ENCODE results near the gene ABCC6.
"Not testable (repeated sequence)": the region's sequence is repeated elsewhere in the genome, so short reads cannot be mapped to it uniquely, and the experiment has no call there.

The ABCC6 gene

DNA sequence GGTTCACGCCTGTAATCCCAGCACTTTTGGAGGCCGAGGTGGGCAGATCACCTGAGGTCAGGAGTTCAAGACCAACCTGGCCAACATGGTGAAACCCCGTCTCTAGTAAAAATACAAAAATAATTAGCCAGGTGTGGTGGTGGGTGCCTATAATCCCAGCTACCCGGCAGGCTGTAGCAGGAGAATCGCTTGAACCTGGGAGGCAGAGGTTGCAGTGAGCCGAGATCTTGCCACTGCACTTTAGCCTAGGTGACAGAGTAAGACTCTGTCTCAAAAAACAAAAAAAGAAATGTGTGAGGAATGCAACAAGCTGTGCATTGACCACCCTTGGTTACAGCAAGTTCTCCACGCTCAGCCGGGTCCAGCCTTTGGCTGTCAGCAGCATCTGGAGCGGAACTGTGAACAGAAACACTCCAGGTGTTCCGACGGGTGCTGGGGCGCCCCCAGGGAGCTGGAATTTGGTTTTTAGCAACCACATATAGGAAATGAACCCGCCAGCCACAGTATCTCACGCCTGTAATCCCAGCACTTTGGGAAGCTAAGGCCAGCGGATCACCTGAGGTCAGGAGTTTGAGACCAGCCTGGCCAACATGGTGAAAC is 75.2 kb downstream of the ABCC6 start:
- not testable (repeated sequence) for H3K27me3 Mint-ChIP-seq, H3K9me3 Mint-ChIP-seq, H3K4me1 Mint-ChIP-seq, DNase-seq, H3K4me3 Mint-ChIP-seq, ATAC-seq, H3K27ac Mint-ChIP-seq

DNA sequence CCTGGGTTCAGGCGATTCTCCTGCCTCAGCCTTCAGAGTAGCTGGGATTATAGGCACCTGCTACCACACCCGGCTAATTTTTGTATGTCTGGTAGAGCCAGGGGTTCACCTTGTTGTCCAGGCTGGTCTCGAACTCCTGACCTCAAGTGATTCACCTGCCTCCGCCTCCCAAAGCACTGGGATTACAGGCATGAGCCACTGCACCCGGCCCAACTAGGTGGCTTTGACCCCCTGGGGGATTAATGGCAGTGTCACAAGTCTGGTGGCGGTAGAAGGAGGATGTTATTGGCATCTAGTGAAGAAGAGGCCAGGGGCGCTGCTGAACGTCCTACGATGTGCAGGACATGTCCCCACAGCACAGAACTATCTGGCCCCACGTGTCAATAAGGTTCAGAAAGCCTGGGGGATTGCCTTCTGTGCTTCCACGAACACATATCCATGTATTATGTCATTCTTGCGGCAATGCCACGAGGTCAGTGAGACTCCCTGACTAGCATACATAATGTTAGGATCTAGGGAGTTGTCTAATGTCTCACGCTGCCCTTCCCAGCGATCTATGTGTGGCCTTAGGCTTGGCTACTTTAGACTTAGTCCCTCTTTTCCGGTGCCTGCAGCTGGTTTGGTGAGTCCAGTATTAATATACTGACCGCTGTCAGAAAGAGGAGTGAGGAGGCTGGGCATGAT is 75.8 kb downstream of the ABCC6 start:
- no peak for ATAC-seq
- no peak for DNase-seq
- no peaks in the 10 kb centered on the region for H3K27me3 Mint-ChIP-seq
- peak overlapping the region in 1 of 2 donors; percentile 34 for H3K27ac Mint-ChIP-seq
- no peaks in the 10 kb centered on the region for H3K9me3 Mint-ChIP-seq
- no peak overlapping the region for H3K4me3 Mint-ChIP-seq
- H3K4me1 Mint-ChIP-seq: no peaks in the 10 kb centered on the region

- Mint-ChIP-seq H3K27me3 (no peaks in the 10 kb centered on the region), H3K4me1 (no peaks in the 10 kb centered on the region), H3K4me3 (no peak overlapping the region), H3K27ac (peak overlapping the region in 1 of 2 donors; percentile 42), H3K9me3 (no peaks in the 10 kb centered on the region)
- DNase-seq (no peak), ATAC-seq (no peak)
Measured at GRCh38 chr16:16146380-16147315, 76.6 kb downstream of the ABCC6 start.

DNA sequence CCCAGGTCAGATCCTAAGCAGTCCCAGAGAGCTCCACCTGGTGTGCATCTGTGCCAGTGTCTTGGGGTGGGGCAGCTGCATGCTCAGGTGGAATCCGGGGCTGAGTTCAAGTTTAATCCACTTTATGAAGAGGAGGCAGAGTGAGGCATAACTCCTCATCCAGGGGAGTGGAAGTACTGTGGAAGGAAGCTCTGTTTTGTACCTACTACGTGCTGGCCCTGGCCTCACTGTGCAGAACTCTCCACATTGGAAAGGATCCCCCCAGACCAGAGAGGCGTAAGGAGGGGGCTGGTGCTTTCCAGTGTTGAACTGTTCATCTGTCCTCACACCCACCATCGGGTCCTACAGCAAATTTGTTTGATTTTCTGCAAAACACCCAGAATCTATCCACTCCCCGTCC is 78.0 kb downstream of the ABCC6 start:
- H3K27me3 Mint-ChIP-seq: no peaks in the 10 kb centered on the region
- ATAC-seq: no peak
- no peak overlapping the region for H3K4me3 Mint-ChIP-seq
- H3K27ac Mint-ChIP-seq: peak overlapping the region in 1 of 2 donors; percentile 87
- H3K9me3 Mint-ChIP-seq: no peaks in the 10 kb centered on the region
- no peak for DNase-seq
- H3K4me1 Mint-ChIP-seq: no peaks in the 10 kb centered on the region

DNA sequence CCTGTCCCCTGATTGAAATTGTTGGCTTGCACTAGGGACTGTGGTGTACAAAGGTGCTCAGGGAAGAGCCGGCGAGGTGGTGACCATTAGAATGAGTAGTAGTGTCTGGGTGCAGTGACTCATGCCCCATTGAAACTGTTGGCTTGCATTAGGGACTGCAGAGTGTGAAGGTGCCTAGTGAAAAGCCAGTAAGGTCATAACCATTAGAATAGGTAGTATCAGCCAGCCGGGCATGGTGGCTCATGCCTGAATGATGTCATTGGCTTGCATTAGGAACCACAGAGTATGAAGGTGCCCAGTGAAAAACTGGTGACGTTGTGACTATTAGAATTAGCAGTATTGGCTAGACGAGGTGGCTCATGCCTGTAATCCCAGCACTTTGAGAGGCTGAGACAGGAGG is 78.9 kb downstream of the ABCC6 start:
- Mint-ChIP-seq H3K27me3 (no peaks in the 10 kb centered on the region), H3K9me3 (no peaks in the 10 kb centered on the region), H3K27ac (no peak overlapping the region), H3K4me1 (no peaks in the 10 kb centered on the region), H3K4me3 (no peak overlapping the region)
- DNase-seq: no peak
- no peak for ATAC-seq

DNA sequence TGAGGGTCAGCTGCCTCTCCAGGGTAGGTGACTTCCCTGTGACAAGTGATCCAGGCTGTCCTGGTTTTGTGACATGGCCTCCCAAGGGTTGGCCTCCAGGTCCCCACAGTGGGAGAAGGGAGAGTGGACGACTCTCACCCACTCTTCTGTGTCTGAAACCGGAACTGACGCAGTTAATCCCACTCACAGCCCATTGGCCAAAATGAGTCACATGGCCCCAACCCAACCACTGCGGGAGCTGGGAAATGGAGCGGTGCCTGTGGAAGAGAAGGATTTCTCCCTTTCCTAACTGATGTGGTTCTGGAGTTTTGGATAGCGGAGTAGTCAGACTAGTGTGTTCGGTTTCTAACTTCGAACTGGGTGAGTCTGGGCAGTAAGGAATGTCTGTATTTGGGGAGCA is 79.4 kb downstream of the ABCC6 start:
- H3K4me1 Mint-ChIP-seq: no peaks in the 10 kb centered on the region
- no peaks in the 10 kb centered on the region for H3K27me3 Mint-ChIP-seq
- no peaks in the 10 kb centered on the region for H3K9me3 Mint-ChIP-seq
- no peak overlapping the region for H3K4me3 Mint-ChIP-seq
- ATAC-seq (no peak), DNase-seq (no peak)
- no peak overlapping the region for H3K27ac Mint-ChIP-seq

GRCh38 chr16:16143038-16143763 is 80.1 kb downstream of the ABCC6 start:
- no peak for ATAC-seq
- Mint-ChIP-seq H3K4me1 (no peaks in the 10 kb centered on the region), H3K27me3 (no peaks in the 10 kb centered on the region), H3K4me3 (no peak overlapping the region), H3K9me3 (no peaks in the 10 kb centered on the region), H3K27ac (peak overlapping the region in 1 of 2 donors; percentile 87)
- DNase-seq: no peak

DNA sequence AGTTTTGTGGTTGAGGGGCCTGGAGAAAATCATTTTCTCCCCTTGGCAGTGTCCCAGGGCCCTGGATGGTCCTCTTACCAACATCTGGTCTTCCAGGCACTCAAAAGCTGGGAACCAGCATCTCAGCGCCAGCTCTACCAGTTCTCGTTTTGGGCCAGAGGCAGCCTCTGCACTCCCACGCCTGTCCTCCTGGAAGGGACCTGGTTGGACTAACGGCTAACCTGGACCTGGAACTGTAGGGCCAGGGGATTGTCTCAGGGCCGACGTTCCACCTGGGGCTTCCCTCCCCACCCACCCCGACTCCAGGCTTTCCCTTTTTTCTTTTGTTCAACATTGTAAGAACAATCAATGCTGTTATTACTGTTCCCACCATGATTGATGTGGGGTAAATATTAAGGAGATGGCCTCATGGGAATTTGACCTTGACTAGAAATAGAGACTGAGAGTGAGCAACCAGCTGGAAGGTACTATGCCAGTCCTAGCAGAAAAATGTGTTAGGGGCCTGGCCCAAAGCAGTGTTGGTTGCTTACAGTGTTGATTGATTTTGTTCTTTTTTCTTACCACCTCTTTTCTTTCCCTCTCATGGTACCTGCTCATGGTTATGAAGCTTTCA is 81.4 kb downstream of the ABCC6 start:
- Mint-ChIP-seq H3K4me3 (no peak overlapping the region), H3K9me3 (no peaks in the 10 kb centered on the region), H3K4me1 (no peaks in the 10 kb centered on the region), H3K27ac (peak overlapping the region in 1 of 2 donors; percentile 59), H3K27me3 (no peaks in the 10 kb centered on the region)
- DNase-seq (no peak), ATAC-seq (no peak)

DNA sequence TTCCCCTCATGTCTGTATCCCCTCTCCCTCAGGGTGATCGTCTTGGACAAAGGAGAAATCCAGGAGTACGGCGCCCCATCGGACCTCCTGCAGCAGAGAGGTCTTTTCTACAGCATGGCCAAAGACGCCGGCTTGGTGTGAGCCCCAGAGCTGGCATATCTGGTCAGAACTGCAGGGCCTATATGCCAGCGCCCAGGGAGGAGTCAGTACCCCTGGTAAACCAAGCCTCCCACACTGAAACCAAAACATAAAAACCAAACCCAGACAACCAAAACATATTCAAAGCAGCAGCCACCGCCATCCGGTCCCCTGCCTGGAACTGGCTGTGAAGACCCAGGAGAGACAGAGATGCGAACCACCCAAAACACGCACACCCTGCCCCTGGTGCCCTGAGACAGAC is 82.2 kb downstream of the ABCC6 start:
- Mint-ChIP-seq H3K27me3 (no peaks in the 10 kb centered on the region), H3K4me3 (no peak overlapping the region), H3K27ac (peak overlapping the region in 1 of 2 donors; percentile 48), H3K4me1 (no peaks in the 10 kb centered on the region), H3K9me3 (no peaks in the 10 kb centered on the region)
- DNase-seq (no peak), ATAC-seq (no peak)

GRCh38 chr16:16140537-16140936 is 82.8 kb downstream of the ABCC6 start:
- Mint-ChIP-seq H3K4me1 (no peaks in the 10 kb centered on the region), H3K9me3 (no peaks in the 10 kb centered on the region), H3K27me3 (no peaks in the 10 kb centered on the region), H3K4me3 (no peak overlapping the region), H3K27ac (no peak overlapping the region)
- no peak for ATAC-seq
- DNase-seq: no peak

GRCh38 chr16:16139806-16140205 is 83.5 kb downstream of the ABCC6 start:
- Mint-ChIP-seq H3K9me3 (no peaks in the 10 kb centered on the region), H3K27me3 (no peaks in the 10 kb centered on the region), H3K27ac (peak overlapping the region in 1 of 2 donors; percentile 52)

GRCh38 chr16:16139061-16139460 is 84.2 kb downstream of the ABCC6 start:
- DNase-seq: no peak
- no peaks in the 10 kb centered on the region for H3K27me3 Mint-ChIP-seq
- H3K9me3 Mint-ChIP-seq: no peaks in the 10 kb centered on the region
- no peak overlapping the region for H3K27ac Mint-ChIP-seq
- no peak for ATAC-seq
- no peak overlapping the region for H3K4me3 Mint-ChIP-seq
- H3K4me1 Mint-ChIP-seq: no peaks in the 10 kb centered on the region

More at GRCh38 chr16:16139806-16140205, 83.5 kb downstream of the ABCC6 start:
- ATAC-seq (no peak), DNase-seq (no peak)
- Mint-ChIP-seq H3K4me3 (no peak overlapping the region), H3K4me1 (no peaks in the 10 kb centered on the region)

DNA sequence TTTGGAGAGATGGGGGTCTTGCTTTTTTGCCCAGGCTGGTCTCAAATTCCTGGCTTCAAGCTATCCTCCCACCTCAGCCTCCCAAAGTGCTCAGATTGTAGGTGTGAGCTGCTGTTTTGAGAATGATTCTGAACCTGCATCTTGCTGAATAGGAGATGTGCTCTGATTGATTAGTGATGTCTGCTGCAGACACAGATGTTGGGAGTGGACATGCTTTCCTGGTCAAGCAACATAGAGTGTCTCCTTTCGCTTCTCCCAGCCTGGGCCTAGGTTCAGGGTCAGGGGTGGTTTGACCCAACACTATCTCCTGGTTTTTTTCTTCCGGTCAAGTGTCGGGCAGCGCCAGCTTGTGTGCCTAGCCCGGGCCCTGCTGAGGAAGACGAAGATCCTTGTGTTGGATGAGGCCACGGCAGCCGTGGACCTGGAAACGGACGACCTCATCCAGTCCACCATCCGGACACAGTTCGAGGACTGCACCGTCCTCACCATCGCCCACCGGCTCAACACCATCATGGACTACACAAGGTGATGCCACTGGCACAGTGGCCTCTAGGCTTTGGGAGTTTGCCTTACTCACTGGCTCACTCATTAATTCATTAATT is 85.2 kb downstream of the ABCC6 start:
- H3K4me1 Mint-ChIP-seq: no peaks in the 10 kb centered on the region
- no peaks in the 10 kb centered on the region for H3K27me3 Mint-ChIP-seq
- H3K4me3 Mint-ChIP-seq: no peak overlapping the region
- no peaks in the 10 kb centered on the region for H3K9me3 Mint-ChIP-seq
- no peak for DNase-seq
- no peak for ATAC-seq
- H3K27ac Mint-ChIP-seq: no peak overlapping the region

DNA sequence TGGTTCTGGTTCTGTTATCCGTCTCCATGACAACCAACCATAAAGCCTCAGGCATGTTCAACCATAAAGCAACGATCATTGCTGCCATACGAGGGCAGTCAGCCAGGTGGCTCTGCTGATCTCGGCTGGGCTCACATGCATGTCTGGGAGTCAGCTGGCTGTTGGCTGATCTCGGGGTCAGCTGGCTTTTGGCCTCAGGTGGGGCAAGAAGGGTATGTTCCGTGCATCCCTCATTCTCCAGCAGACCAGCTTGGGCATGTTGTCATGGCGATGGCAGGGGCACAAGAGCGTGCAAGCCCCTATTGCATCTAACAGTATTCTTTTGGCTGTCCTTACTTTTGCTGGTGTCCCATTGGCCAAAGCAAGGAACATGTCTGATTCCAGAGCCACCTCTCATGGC is 86.2 kb downstream of the ABCC6 start:
- no peaks in the 10 kb centered on the region for H3K9me3 Mint-ChIP-seq
- H3K4me3 Mint-ChIP-seq: no peak overlapping the region
- no peak for ATAC-seq
- no peak for DNase-seq
- H3K27ac Mint-ChIP-seq: peak overlapping the region in 1 of 2 donors; percentile 59
- H3K4me1 Mint-ChIP-seq: no peaks in the 10 kb centered on the region
- H3K27me3 Mint-ChIP-seq: no peaks in the 10 kb centered on the region

DNA sequence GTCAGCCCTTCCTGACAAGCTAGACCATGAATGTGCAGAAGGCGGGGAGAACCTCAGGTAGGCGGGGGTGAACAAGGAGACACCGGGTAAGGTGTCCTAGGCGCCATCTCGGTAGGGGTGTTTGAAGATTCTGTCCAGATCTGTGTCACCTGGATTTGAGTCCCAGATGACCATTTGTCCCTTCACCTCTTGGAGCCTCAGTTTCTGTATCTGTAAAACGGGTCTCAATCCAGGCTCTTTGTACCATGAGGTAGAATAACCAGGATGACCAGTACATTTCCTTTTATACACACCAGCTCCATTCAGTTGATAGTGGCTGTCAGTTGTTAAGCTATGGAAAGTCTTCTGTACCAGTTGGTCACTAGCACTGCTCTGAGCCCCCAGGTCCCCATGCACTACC is 86.7 kb downstream of the ABCC6 start:
- Mint-ChIP-seq H3K4me1 (no peaks in the 10 kb centered on the region), H3K27me3 (no peaks in the 10 kb centered on the region), H3K27ac (no peak overlapping the region)

More for the DNA sequence above, 86.7 kb downstream of the ABCC6 start:
- DNase-seq (no peak), ATAC-seq (no peak)
- Mint-ChIP-seq H3K9me3 (no peaks in the 10 kb centered on the region), H3K4me3 (no peak overlapping the region)
